Esophagus (tissue), 2 donors: ENCODE results near the gene SLC37A1. TPM values are rescaled to one million over a fixed set of nuclear protein-coding genes. Genes with fewer than 3 reads are reported as not detected.

Experiments used
- H3K27ac ChIP-seq, 2 donors: one replicate each; pipeline ENCODE4 v1.5.1; 2013; ENCODE audit warnings: low read depth in 2 of 2, mild to moderate bottlenecking in 2 of 2, inconsistent platforms in 1 of 2, low read length in 1 of 2, moderate library complexity in 1 of 2
- H3K27me3 ChIP-seq, 2 donors: one replicate each; pipeline ENCODE4 v1.6.1; 2013; ENCODE audit warnings: low read length in 2 of 2, control low read depth in 1 of 2, mild to moderate bottlenecking in 1 of 2; ENCODE audit not compliant: insufficient read depth in 2 of 2, control insufficient read depth in 1 of 2
- H3K36me3 ChIP-seq, 2 donors: one replicate each; pipeline ENCODE4 v1.6.1; 2013; ENCODE audit warnings: low read length in 1 of 2; ENCODE audit not compliant: control insufficient read depth in 2 of 2, insufficient read depth in 2 of 2
- H3K4me1 ChIP-seq, 2 donors: one replicate each; pipeline ENCODE4 v1.6.1; 2013; ENCODE audit warnings: low read length in 1 of 2; ENCODE audit not compliant: control insufficient read depth in 2 of 2, insufficient read depth in 2 of 2
- H3K4me3 ChIP-seq, 2 donors: one replicate each; pipeline ENCODE4 v1.5.1; 2013; ENCODE audit warnings: low read length in 2 of 2, mild to moderate bottlenecking in 2 of 2, low read depth in 1 of 2, moderate library complexity in 1 of 2
- H3K9me3 ChIP-seq, 2 donors: one replicate each; pipeline ENCODE4 v1.6.1; 2013; ENCODE audit warnings: mild to moderate bottlenecking in 2 of 2, low read depth in 1 of 2, low read length in 1 of 2, moderate library complexity in 1 of 2; ENCODE audit not compliant: control insufficient read depth in 2 of 2, insufficient read depth in 1 of 2
- WGBS, 2 donors: extraction: QIAGEN DNeasy Blood & Tissue Kit; methylation state at CpG; one replicate each; pipeline ENCODE4 v1.1.7; 2013; 5-methylcytosine and 5-hydroxymethylcytosine counted together
- polyA plus RNA-seq, 2 donors: library from polyadenylated mRNA; stranded (reverse); fragments of 200-250 nt; gene quantifications; one replicate each; pipeline ENCODE4 v1.2.3, GENCODE V29; 2013
- donor health status: healthy with polysubstance abuse.
- donor health status: Bipolar disorder and iron deficiency.

The SLC37A1 gene
- polyA plus RNA-seq, 2 donors: 12.4 to 14.1 TPM

DNA sequence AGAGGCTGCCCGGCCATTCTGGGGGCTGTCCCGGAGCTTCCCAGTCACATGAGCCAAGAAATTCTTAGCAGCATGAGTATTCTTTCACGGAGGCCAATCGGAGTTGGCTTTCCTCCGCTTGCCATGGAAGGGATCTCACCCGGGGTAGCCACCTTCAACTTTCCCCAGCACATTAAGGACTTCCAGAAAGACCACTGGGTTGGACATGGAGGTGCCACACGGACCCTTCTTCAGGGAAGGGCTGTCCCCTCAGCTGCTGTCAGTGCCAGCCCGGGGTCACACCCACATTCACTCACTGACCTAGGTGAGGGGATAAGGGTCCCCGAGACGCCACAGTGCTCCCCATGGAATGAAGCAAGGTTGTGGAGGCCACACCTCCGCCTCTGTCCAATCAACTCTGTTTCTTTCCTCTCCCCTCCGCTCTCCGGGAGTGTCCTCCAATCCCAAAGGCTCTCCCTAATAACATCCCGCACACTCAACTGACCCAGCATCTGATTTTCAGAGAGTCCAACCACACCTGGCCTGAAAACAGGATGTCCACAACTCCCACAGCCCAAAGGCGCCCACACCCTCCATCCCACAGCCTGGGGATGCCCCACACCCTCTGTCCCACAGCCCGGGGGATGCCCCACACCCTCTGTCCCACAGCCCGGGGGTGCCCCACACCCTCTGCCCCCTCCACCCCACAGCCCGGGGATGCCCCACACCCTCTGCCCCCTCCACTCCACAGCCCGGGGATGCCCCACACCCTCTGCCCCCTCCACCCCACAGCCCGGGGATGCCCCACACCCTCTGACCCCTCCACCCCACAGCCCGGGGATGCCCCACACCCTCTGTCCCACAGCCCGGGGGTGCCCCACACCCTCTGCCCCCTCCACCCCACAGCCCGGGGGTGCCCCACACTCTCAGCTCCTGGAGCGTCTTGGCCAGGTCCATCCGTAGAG is 37.0 kb upstream of the SLC37A1 start:
- Histone ChIP-seq H3K36me3 (no peaks in the 10 kb centered on the region), H3K27ac (no peak overlapping the region), H3K4me1 (peaks cover 2 to 8% of the 10 kb centered on the region in 2 donors), H3K9me3 (no peaks in the 10 kb centered on the region), H3K4me3 (no peak overlapping the region), H3K27me3 (no peaks in the 10 kb centered on the region)
- 86 to 87% methylated on average over 25 of the region's 25 CpGs for WGBS, 2 donors

DNA sequence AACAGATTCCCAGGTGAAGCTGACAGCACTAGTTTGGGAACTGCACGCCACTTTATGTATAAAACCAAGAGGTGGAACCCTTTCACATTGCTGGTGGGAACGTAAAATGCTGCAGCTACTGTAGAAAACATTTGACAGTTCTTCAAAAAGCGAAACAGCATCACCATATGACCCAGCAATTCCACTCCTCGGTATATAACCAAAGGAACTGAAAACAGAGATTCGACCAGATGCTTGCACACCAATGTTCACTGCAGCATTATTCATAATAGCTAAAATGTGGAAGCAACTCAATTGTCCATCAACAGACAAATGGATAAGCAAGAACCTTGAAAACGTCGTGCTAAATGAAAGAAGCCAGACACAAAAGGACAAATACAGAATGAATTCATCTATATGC is 35.1 kb upstream of the SLC37A1 start:
- no peak overlapping the region for H3K4me3 ChIP-seq
- H3K36me3 ChIP-seq: no peaks in the 10 kb centered on the region
- no peaks in the 10 kb centered on the region for H3K9me3 ChIP-seq
- peaks cover 2 to 8% of the 10 kb centered on the region in 2 donors for H3K4me1 ChIP-seq
- H3K27ac ChIP-seq: no peak overlapping the region
- WGBS, 2 donors: 65% methylated on average over 7 of the region's 7 CpGs
- H3K27me3 ChIP-seq: no peaks in the 10 kb centered on the region

- no peaks in the 10 kb centered on the region for H3K36me3 ChIP-seq
- peaks cover under 1 to 2% of the 10 kb centered on the region in 2 donors for H3K4me1 ChIP-seq
- 82 to 83% methylated on average over 5 of the region's 5 CpGs for WGBS, 2 donors
Measured at GRCh38 chr21:42479582-42479981, 34.1 kb upstream of the SLC37A1 start.

DNA sequence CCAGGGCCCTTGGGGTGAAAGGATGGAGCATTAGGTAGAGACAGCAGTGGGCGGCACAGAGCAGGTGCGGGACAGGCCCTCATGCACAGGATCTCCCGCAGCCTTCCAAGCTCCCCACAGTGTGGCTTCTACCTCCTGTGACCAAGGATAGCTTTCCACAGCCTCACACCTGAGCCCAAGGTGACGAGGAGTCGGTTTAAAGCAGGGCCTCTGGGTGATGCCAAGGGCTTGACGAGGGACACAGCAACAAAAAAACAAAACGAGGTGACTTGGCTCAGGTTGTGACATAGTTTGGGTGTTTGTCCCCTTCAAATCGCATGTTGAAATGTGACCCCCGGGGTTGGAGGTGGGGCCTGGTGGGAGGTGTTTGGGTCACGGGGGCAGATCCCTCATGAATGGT is 32.9 kb upstream of the SLC37A1 start:
- no peaks in the 10 kb centered on the region for H3K9me3 ChIP-seq

More at GRCh38 chr21:42479582-42479981, 34.1 kb upstream of the SLC37A1 start:
- no peak overlapping the region for H3K4me3 ChIP-seq
- no peak overlapping the region for H3K27ac ChIP-seq
- H3K27me3 ChIP-seq: no peaks in the 10 kb centered on the region
- H3K9me3 ChIP-seq: no peaks in the 10 kb centered on the region

GRCh38 chr21:42481169-42481568 is 32.5 kb upstream of the SLC37A1 start:
- WGBS, 2 donors: 93 to 94% methylated on average over 4 of the region's 4 CpGs
- Histone ChIP-seq H3K9me3 (no peaks in the 10 kb centered on the region), H3K4me3 (no peak overlapping the region), H3K36me3 (no peaks in the 10 kb centered on the region), H3K27me3 (no peaks in the 10 kb centered on the region), H3K27ac (no peak overlapping the region), H3K4me1 (peaks cover 0 to 3% of the 10 kb centered on the region in 2 donors)

More for the DNA sequence above, 32.9 kb upstream of the SLC37A1 start:
- 92 to 95% methylated on average over 10 of the region's 10 CpGs for WGBS, 2 donors
- no peak overlapping the region for H3K27ac ChIP-seq
- peaks cover 0 to 3% of the 10 kb centered on the region in 2 donors for H3K4me1 ChIP-seq
- no peak overlapping the region for H3K4me3 ChIP-seq
- H3K27me3 ChIP-seq: no peaks in the 10 kb centered on the region
- no peaks in the 10 kb centered on the region for H3K36me3 ChIP-seq

- peaks cover 0 to 2% of the 10 kb centered on the region in 2 donors for H3K4me1 ChIP-seq
- no peak overlapping the region for H3K27ac ChIP-seq
- WGBS, 2 donors: 82 to 90% methylated on average over 7 of the region's 7 CpGs
- H3K36me3 ChIP-seq: no peaks in the 10 kb centered on the region
- no peaks in the 10 kb centered on the region for H3K27me3 ChIP-seq
- peaks cover 0 to 1% of the 10 kb centered on the region in 2 donors for H3K9me3 ChIP-seq
- no peak overlapping the region for H3K4me3 ChIP-seq
Measured at GRCh38 chr21:42484966-42485365, 28.7 kb upstream of the SLC37A1 start.

DNA sequence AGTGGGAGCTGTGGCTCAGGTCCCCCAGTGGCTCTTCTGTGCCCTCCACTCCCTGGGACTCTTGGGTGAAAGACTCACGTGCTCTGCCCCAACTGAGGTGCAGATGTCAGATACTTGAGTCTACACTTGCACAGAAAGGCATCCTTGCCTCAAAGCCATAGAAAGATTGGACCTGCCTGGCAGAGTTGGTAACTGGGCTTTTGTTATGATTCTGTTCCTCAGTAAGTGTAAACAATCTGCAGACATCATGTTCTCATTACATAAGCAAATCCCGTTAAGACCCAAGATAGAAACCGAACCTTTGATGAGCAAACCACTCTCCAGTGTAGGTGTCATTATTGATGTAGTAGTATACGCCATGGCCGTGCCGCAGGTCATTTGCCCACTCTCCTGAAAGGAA is 27.6 kb upstream of the SLC37A1 start:
- H3K36me3 ChIP-seq: no peaks in the 10 kb centered on the region
- H3K4me3 ChIP-seq: no peak overlapping the region
- H3K27me3 ChIP-seq: no peaks in the 10 kb centered on the region
- H3K9me3 ChIP-seq: peaks cover 0 to 3% of the 10 kb centered on the region in 2 donors
- H3K4me1 ChIP-seq: peaks cover 0 to 2% of the 10 kb centered on the region in 2 donors
- H3K27ac ChIP-seq: no peak overlapping the region
- 69 to 79% methylated on average over 6 of the region's 6 CpGs for WGBS, 2 donors

GRCh38 chr21:42486531-42486930 is 27.1 kb upstream of the SLC37A1 start:
- Histone ChIP-seq H3K27ac (no peak overlapping the region), H3K4me1 (peaks cover 0 to 2% of the 10 kb centered on the region in 2 donors), H3K36me3 (no peaks in the 10 kb centered on the region), H3K27me3 (no peaks in the 10 kb centered on the region), H3K9me3 (peaks cover 0 to 3% of the 10 kb centered on the region in 2 donors), H3K4me3 (no peak overlapping the region)
- WGBS, 2 donors: 33 to 39% methylated on average over 5 of the region's 5 CpGs

GRCh38 chr21:42489006-42489563 is 24.6 kb upstream of the SLC37A1 start:
- Histone ChIP-seq H3K4me1 (peaks cover 0 to 2% of the 10 kb centered on the region in 2 donors), H3K4me3 (no peak overlapping the region), H3K36me3 (no peaks in the 10 kb centered on the region), H3K27ac (no peak overlapping the region), H3K27me3 (no peaks in the 10 kb centered on the region), H3K9me3 (peaks cover 0 to 3% of the 10 kb centered on the region in 2 donors)
- 64 to 80% methylated on average over 2 of the region's 2 CpGs for WGBS, 2 donors
